Measurements from ENCODE around the gene KNDC1.

DNA sequence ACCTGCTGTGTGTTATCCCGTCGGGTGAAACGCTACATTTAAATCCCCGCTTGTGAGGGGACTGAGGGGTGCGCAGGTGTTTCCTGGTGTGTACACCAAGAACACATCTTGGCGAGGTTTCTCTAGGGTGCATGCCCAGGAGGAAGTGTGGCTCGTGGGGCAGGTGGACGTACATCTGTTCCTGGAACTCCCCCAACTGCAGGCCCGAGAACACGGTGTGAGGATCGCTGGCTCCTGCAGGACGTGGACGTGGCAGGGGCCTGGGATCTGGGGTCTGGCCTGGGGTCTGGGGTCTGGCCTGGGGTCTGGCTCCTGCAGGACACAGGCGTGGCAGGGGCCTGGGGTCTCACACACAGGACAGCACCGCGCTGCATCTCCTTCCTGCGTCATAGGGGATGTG, 10.1 kb downstream of the KNDC1 start:
- TF ChIP-seq, protein P1, sequence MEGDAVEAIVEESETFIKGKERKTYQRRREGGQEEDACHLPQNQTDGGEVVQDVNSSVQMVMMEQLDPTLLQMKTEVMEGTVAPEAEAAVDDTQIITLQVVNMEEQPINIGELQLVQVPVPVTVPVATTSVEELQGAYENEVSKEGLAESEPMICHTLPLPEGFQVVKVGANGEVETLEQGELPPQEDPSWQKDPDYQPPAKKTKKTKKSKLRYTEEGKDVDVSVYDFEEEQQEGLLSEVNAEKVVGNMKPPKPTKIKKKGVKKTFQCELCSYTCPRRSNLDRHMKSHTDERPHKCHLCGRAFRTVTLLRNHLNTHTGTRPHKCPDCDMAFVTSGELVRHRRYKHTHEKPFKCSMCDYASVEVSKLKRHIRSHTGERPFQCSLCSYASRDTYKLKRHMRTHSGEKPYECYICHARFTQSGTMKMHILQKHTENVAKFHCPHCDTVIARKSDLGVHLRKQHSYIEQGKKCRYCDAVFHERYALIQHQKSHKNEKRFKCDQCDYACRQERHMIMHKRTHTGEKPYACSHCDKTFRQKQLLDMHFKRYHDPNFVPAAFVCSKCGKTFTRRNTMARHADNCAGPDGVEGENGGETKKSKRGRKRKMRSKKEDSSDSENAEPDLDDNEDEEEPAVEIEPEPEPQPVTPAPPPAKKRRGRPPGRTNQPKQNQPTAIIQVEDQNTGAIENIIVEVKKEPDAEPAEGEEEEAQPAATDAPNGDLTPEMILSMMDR (IDR thresholded peaks at IDR 0.05) = no peak
- TF ChIP-seq POLR2A (IDR thresholded peaks at IDR 0.05) = no peak

All from Peyer's patch (tissue), 4 donors.